ENCODE results near the gene TRPM5. TPM values are rescaled to one million over a fixed set of nuclear protein-coding genes. Genes with fewer than 3 reads are reported as not detected.

Gene TRPM5
- total RNA-seq, 4 donors from 2014 or later = 1.4 to 7.5 (median 4.3) TPM

DNA sequence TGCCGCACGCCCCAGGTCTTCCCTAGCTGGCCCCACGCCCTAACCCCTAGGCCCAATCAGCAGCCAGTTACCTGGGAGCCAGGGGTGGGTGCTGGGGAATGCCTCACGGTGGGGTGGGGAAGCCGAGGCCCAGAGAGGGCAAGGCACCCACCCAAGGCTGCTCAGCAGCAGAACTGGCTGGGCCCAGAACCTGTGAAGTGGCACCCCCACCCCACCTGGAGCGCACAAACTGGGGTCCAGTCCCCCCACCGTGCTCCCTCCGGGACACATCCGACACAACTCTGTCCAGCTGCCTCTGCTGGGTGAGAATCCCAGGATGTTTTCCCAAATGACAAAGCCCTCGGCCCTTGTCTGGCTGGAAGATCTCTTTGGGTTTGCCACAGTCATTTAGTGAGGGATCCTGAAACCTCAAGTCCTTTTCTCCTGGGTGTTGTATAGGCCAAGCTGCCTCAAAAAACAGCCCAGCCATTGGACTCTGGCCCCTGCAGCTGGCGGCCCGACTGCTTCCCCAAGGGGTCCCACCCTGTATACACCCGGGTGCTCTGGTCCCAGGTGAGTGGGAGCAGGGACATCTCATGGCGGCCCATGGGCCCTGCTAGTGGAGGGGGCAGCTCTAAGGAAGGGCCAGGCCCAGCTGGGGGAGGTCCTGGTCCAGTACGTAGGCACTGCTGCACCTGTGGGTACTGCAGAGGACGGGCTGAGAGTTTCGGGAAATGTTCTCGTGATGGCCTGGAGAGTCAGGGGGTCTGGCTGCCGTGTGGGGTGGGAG lies 22.9 kb downstream of the TRPM5 start:
- H3K9me3 ChIP-seq = no peaks in the 10 kb centered on the region
- in situ Hi-C loops (cut with MboI; ENCODE audit: low pct_ligation_motif_present in 1 of 4, low pct_unique_long_range_greater_than_20kb in 1 of 4, low sequenced_read_pairs in 3 of 4) = loop anchor here in 3 of 4 donors (10.0 to 25.0 kb wide), 7 partner anchors 107 to 473 kb away; no protein-coding TSS in a partner anchor
- TF ChIP-seq EP300 (IDR thresholded peaks at IDR 0.05; ENCODE audit: low read depth) (no peak), POLR2A (IDR thresholded peaks at IDR 0.05) (no peak), POLR2AphosphoS5 (IDR thresholded peaks at IDR 0.05) (no peak)
- TF ChIP-seq, protein P1, sequence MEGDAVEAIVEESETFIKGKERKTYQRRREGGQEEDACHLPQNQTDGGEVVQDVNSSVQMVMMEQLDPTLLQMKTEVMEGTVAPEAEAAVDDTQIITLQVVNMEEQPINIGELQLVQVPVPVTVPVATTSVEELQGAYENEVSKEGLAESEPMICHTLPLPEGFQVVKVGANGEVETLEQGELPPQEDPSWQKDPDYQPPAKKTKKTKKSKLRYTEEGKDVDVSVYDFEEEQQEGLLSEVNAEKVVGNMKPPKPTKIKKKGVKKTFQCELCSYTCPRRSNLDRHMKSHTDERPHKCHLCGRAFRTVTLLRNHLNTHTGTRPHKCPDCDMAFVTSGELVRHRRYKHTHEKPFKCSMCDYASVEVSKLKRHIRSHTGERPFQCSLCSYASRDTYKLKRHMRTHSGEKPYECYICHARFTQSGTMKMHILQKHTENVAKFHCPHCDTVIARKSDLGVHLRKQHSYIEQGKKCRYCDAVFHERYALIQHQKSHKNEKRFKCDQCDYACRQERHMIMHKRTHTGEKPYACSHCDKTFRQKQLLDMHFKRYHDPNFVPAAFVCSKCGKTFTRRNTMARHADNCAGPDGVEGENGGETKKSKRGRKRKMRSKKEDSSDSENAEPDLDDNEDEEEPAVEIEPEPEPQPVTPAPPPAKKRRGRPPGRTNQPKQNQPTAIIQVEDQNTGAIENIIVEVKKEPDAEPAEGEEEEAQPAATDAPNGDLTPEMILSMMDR (IDR thresholded peaks at IDR 0.05) = no peak
- H3K27me3 ChIP-seq = peaks cover 40% of the 10 kb centered on the region
- peaks cover 6 to 15% (median 11%) of the 10 kb centered on the region in 4 donors for H3K4me1 ChIP-seq
- H3K27ac ChIP-seq = no peak overlapping the region
- WGBS, 2 donors (ENCODE audit: low coverage in 1 of 2) = 39% methylated on average over 19 of the region's 19 CpGs; no CpG with 5 or more reads in 1 of the 2 donors
- H3K4me3 ChIP-seq = no peak overlapping the region
- intact Hi-C loops (cut with DNase I; ENCODE audit: low total_unique reads) = loop anchor here (2.0 to 10.0 kb wide), 2 partner anchors 117 to 473 kb away; no protein-coding TSS in a partner anchor
- no peak for DNase-seq
- no peaks in the 10 kb centered on the region for H3K36me3 ChIP-seq

DNA sequence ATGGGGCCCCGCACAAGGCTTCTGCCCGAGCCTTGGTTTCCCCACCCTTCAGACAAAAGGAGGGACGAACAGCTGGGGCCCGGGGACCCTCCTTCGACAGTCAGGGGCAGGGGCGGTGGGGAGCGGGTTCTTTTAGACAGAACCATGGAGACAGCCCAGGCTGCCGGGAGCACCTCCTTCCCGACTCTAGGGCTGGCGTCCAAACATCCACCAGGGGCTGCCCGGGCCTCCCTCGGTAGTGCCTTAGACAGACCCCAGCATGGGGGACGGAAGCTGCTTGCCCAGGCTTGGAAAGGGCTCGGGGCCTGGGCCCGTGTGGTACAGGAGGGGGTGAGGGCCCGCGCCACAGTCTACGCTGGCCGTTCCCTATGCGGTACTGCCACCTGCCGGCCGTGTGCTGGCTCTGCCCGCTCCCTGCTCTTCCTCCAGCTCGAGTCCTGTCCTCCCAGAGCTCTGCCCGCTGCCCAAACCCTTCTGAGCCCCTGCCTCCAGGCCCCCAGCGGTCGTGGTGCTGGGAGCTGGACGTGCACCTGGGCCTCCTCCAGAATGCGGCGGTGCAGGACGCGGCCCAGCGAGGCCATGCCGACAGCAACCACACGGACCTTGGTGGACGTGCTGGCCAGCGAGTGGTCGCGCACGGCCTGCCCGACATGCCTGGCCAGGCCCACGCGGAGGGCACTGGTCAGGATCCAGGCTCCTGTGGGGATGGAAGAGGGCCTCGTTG lies 23.6 kb downstream of the TRPM5 start:
- DNase-seq = peak; percentile 73
- intact Hi-C loops (cut with DNase I; ENCODE audit: low total_unique reads) = loop anchor here (1.0 to 10.0 kb wide), 3 partner anchors 116 to 474 kb away; no protein-coding TSS in a partner anchor
- WGBS, 2 donors (ENCODE audit: low coverage in 1 of 2) = 15% methylated on average over 43 of the region's 44 CpGs; no CpG with 5 or more reads in 1 of the 2 donors
- Histone ChIP-seq H3K9me3 (no peaks in the 10 kb centered on the region), H3K4me1 (peaks cover 6 to 15% (median 11%) of the 10 kb centered on the region in 4 donors), H3K27ac (peak overlapping the region in 1 of 4 donors; percentile 48), H3K36me3 (no peaks in the 10 kb centered on the region), H3K4me3 (peak overlapping the region in 2 of 4 donors; percentile 3 to 19), H3K27me3 (peaks cover 33% of the 10 kb centered on the region)
- TF ChIP-seq, protein P1 (IDR thresholded peaks at IDR 0.05) = peak; percentile 90 to 96 (median 92)
- TF ChIP-seq POLR2A (IDR thresholded peaks at IDR 0.05) = no peak
- in situ Hi-C loops (cut with MboI; ENCODE audit: low pct_ligation_motif_present in 1 of 4, low pct_unique_long_range_greater_than_20kb in 1 of 4, low sequenced_read_pairs in 3 of 4) = loop anchor here in 3 of 4 donors (10.0 to 25.0 kb wide), 7 partner anchors 106 to 474 kb away; no protein-coding TSS in a partner anchor

DNA sequence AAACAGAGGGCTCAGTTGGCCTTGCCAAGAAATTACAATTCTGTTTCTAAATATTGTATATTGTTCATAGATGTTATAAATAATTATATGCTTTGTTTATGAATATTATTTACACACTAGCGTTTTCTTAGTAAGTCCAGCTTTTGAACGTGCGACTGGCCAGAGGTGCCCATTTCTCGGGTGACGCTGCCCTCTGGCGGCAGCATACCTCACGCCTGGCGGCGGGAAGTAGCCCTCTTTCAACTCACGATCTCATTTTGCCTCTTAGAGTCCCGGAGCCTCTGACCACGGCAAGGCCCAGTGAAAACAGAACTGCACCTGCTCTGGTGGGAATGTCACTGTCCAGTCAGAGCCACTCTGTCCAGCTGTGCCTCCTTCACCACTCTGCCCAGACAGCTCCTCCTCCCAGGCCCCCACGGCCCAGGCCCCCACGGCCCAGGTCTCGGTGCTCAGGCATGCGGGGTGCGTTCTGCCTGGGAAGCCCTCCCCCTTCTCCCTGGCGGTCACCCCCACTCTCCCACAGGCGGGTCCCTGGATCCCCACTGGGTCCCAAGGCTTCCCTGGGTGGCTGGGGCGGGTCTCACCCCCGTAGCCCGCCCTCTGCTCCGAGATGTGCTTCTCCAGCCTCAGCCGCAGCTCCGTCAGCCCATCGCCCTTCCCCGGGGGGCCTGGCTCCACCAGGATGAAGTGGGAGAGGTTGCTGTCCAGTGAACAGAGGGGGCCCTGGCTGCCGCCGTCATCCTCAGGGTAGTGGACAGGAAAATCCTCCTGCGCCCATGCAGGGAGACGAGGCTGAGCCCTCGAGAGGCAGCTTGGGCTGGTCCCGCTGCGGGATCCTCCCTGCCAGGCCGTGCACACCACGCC lies 24.4 kb downstream of the TRPM5 start:
- DNase-seq = peak; percentile 84
- Histone ChIP-seq H3K27ac (peak overlapping the region in 1 of 4 donors; percentile 48), H3K27me3 (peaks cover 25% of the 10 kb centered on the region), H3K9me3 (no peaks in the 10 kb centered on the region), H3K4me1 (peaks cover 6 to 15% (median 11%) of the 10 kb centered on the region in 4 donors), H3K36me3 (no peaks in the 10 kb centered on the region), H3K4me3 (peak overlapping the region in 1 of 4 donors; percentile 9)
- intact Hi-C loops (cut with DNase I; ENCODE audit: low total_unique reads) = loop anchor here (1.0 to 10.0 kb wide), 3 partner anchors 115 to 475 kb away; no protein-coding TSS in a partner anchor
- in situ Hi-C loops (cut with MboI; ENCODE audit: low pct_ligation_motif_present in 1 of 4, low pct_unique_long_range_greater_than_20kb in 1 of 4, low sequenced_read_pairs in 3 of 4) = loop anchor here (5.0 to 25.0 kb wide), 8 partner anchors 105 to 475 kb away; no protein-coding TSS in a partner anchor
- 0 to 35% methylated on average over 6 to 35 of the region's 36 CpGs for WGBS, 2 donors (ENCODE audit: low coverage in 1 of 2)
- TF ChIP-seq, protein P1 (IDR thresholded peaks at IDR 0.05) = peak; percentile 82 to 94 (median 88)
- TF ChIP-seq EP300 (IDR thresholded peaks at IDR 0.05; ENCODE audit: low read depth) (no peak), POLR2AphosphoS5 (IDR thresholded peaks at IDR 0.05) (no peak), POLR2A (IDR thresholded peaks at IDR 0.05) (no peak)

Data from transverse colon (tissue), 4 donors.